Measurements from ENCODE around the gene TMOD2. TPM values are rescaled to one million over a fixed set of nuclear protein-coding genes. Genes with fewer than 3 reads are reported as not detected.

The TMOD2 gene
- total RNA-seq, 4 donors from 2014 or later, result 1.8 to 6.8 (median 5.3) TPM

- no peak for DNase-seq
- peaks cover under 1 to 7% (median 3%) of the 10 kb centered on the region in 4 donors for H3K4me1 ChIP-seq
- H3K27me3 ChIP-seq, result no peaks in the 10 kb centered on the region
- peaks cover 7 to 10% of the 10 kb centered on the region in 2 donors for H3K9me3 ChIP-seq
- intact Hi-C loops (cut with DNase I; ENCODE audit: low total_unique reads), result no loop called here
- 67 to 69% methylated on average over 1 to 3 of the region's 3 CpGs for WGBS, 2 donors (ENCODE audit: low coverage in 1 of 2)
- no peaks in the 10 kb centered on the region for H3K36me3 ChIP-seq
- in situ Hi-C loops (cut with MboI; ENCODE audit: low pct_ligation_motif_present in 1 of 4, low pct_unique_long_range_greater_than_20kb in 1 of 4, low sequenced_read_pairs in 3 of 4), result no loop called here
- TF ChIP-seq POLR2AphosphoS5 (IDR thresholded peaks at IDR 0.05) (no peak), CTCF (IDR thresholded peaks at IDR 0.05) (no peak), POLR2A (IDR thresholded peaks at IDR 0.05) (no peak), EP300 (IDR thresholded peaks at IDR 0.05; ENCODE audit: low read depth) (no peak)
- H3K27ac ChIP-seq, result no peak overlapping the region
- no peak overlapping the region for H3K4me3 ChIP-seq
These were observed 74.3 kb downstream of the TMOD2 start for GRCh38 chr15:51825698-51826097.

- Histone ChIP-seq H3K4me3 (peak overlapping the region in 2 of 4 donors; percentile 78 to 92), H3K27me3 (no peaks in the 10 kb centered on the region), H3K27ac (peak overlapping the region; percentile 90 to 96 (median 94)), H3K9me3 (no peaks in the 10 kb centered on the region), H3K36me3 (no peaks in the 10 kb centered on the region), H3K4me1 (peaks cover 7 to 37% (median 26%) of the 10 kb centered on the region in 4 donors)
- 80 to 84% methylated on average over 8 to 9 of the region's 9 CpGs for WGBS, 2 donors (ENCODE audit: low coverage in 1 of 2)
- in situ Hi-C loops (cut with MboI; ENCODE audit: low pct_ligation_motif_present in 1 of 4, low pct_unique_long_range_greater_than_20kb in 1 of 4, low sequenced_read_pairs in 3 of 4) (no loop called here), intact Hi-C loops (cut with DNase I; ENCODE audit: low total_unique reads) (no loop called here)
- TF ChIP-seq POLR2AphosphoS5 (IDR thresholded peaks at IDR 0.05) (no peak), CTCF (IDR thresholded peaks at IDR 0.05) (no peak), EP300 (IDR thresholded peaks at IDR 0.05; ENCODE audit: low read depth) (no peak), POLR2A (IDR thresholded peaks at IDR 0.05) (no peak)
- no peak for DNase-seq
These were observed 77.4 kb downstream of the TMOD2 start for GRCh38 chr15:51828621-51829375.

DNA sequence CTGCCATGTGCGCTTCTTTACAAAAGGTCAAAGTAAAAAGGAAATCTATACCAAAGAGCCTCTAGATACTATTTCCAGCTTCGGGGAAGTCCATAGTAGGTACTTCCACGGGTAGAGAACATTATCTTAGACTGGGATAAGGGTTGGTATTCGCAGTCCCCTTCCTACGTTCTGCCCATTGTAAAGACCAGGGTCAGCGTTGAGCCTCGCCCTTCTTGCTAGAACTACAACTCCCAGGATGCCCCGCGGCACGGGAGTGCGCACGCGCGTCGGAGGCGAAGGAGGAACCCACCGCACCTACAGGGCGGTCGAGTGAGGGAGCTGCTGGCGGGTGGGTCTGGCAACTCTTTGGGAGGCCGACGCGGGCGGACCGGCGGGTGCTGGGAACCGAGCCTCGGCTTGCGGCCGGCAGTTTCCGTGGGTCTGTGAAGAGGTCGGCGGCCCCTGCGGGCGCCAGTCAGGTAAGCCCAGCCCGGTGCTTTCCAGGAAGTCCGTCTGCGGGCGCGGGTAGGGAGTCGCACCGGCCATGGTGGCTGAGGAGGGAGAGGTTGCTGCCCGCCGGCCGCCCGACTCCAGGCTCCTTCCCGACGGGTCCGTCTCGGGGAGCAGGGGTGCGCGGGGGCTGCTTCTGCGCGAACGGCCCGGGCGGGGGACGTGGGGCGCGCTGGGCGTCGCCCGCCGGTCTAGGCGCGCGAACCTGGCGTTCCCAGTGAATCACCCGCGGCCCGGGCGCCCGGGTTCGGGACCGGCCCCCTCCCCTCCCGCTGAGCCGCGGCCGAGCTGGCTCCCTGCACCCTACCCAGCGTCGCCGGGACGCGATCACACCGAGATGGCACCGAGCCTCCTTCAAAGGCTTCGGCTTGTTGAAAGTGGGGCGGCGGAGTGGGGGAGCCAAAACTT is 78.2 kb downstream of the TMOD2 start, which contains the start of gene TMOD3:
Gene TMOD3 (plus strand): TSS at position 278 of the 900 bp plus-strand sequence. CDS start 33,232 bp downstream, outside the sequence.
- peak; percentile 96 for DNase-seq

More for the DNA sequence above, 78.2 kb downstream of the TMOD2 start, which contains the start of gene TMOD3:
- H3K4me1 ChIP-seq, result peaks cover 10 to 44% (median 26%) of the 10 kb centered on the region in 4 donors
- WGBS, 2 donors (ENCODE audit: low coverage in 1 of 2), result 2 to 100% methylated on average over 1 to 56 of the region's 89 CpGs
- H3K27me3 ChIP-seq, result no peaks in the 10 kb centered on the region
- H3K36me3 ChIP-seq, result no peaks in the 10 kb centered on the region
- peak within 1 kb of the TSS; percentile 90 to 96 (median 94) for H3K27ac ChIP-seq
- in situ Hi-C loops (cut with MboI; ENCODE audit: low pct_ligation_motif_present in 1 of 4, low pct_unique_long_range_greater_than_20kb in 1 of 4, low sequenced_read_pairs in 3 of 4) (no loop called here), intact Hi-C loops (cut with DNase I; ENCODE audit: low total_unique reads) (no loop called here)
- H3K9me3 ChIP-seq, result no peaks in the 10 kb centered on the region
- TF ChIP-seq POLR2AphosphoS5 (IDR thresholded peaks at IDR 0.05), result peak; percentile 97 to 99 (median 98)
- TF ChIP-seq POLR2A (IDR thresholded peaks at IDR 0.05), result peak; percentile 95
- TF ChIP-seq CTCF (IDR thresholded peaks at IDR 0.05), result no peak
- peak within 1 kb of the TSS; percentile 78 to 95 (median 85) for H3K4me3 ChIP-seq

Data from transverse colon (tissue), 4 donors.